HepG2 (cell line): Measurements from ENCODE around the gene USP8. TPM values are rescaled to one million over a fixed set of nuclear protein-coding genes. Genes with fewer than 3 reads are reported as not detected.

Source experiments
- AHDC1 ChIP-seq: sonication (generic); formaldehyde crosslinking; IDR thresholded peaks from 2 replicates; pipeline ENCODE4 v1.5.1; 2020; ENCODE audit warnings: mild to moderate bottlenecking, missing genetic modification reagents, borderline replicate concordance
- ARID3A ChIP-seq: IDR thresholded peaks from 2 replicates; pipeline ENCODE4 v1.6.1; 2012; ENCODE audit warnings: low read depth, low read length, improper control_type of control experiment
- ARID5B ChIP-seq: IDR thresholded peaks from 2 replicates; pipeline ENCODE4 v1.4.0; 2020; ENCODE audit warnings: mild to moderate bottlenecking, missing genetic modification reagents
- ATF2 ChIP-seq: sonication (generic); formaldehyde crosslinking; IDR thresholded peaks from 2 replicates; pipeline ENCODE4 v1.4.0; 2020; ENCODE audit warnings: missing genetic modification reagents
- CEBPB ChIP-seq: IDR thresholded peaks from 2 replicates; pipeline ENCODE4 v1.6.1; 2011; ENCODE audit warnings: low read depth, low read length, improper control_type of control experiment, borderline replicate concordance
- EP300 ChIP-seq, 3 experiments: sonication (generic) in 1 of 3; formaldehyde crosslinking in 1 of 3; IDR thresholded peaks; 2 replicates each; pipeline versions ENCODE4 v1.5.1 to v1.6.1; 2011 to 2020; ENCODE audit warnings: low read depth in 2 of 3, low read length in 2 of 3, borderline replicate concordance in 1 of 3, improper control_type of control experiment in 1 of 3, mild to moderate bottlenecking in 1 of 3, missing genetic modification reagents in 1 of 3, moderate library complexity in 1 of 3
- FOXO1 ChIP-seq: sonication (generic); formaldehyde crosslinking; IDR thresholded peaks from 2 replicates; pipeline ENCODE4 v1.4.0; 2020; ENCODE audit warnings: missing genetic modification reagents
- MED1 ChIP-seq: sonication (generic); formaldehyde crosslinking; IDR thresholded peaks from 2 replicates; pipeline ENCODE4 v1.4.0; 2020; ENCODE audit warnings: missing genetic modification reagents
- MIXL1 ChIP-seq: IDR thresholded peaks from 2 replicates; pipeline ENCODE4 v1.6.1; 2016
- SKIL ChIP-seq: sonication (generic); formaldehyde crosslinking; IDR thresholded peaks from 2 replicates; pipeline ENCODE4 v1.8.0; 2022; ENCODE audit warnings: missing genetic modification reagents, mild to moderate bottlenecking, moderate library complexity, borderline replicate concordance
- ZSCAN12 ChIP-seq: sonication (generic); formaldehyde crosslinking; IDR thresholded peaks from 2 replicates; pipeline ENCODE4 v1.9.0; 2021; ENCODE audit warnings: mild to moderate bottlenecking, missing genetic modification reagents
- polyA plus RNA-seq, 8 experiments: library from polyadenylated mRNA; depleted of rRNA in 3 of 8; stranded (reverse) in 7 of 8; unstranded in 1 of 8; fragments of >200 nt; fragmentation: Illumina TruSeq in 4 of 8; extraction: Trizol in 4 of 8; gene quantifications; 2 replicates each; pipeline versions ENCODE4 v1.2.1 to v1.2.3, GENCODE V29; 2011 to 2016; ENCODE audit warnings: low read depth in 4 of 8, missing spikeins in 1 of 8, mixed read lengths in 1 of 8; ENCODE audit not compliant: insufficient read depth in 1 of 8
- total RNA-seq, 5 experiments: library from RNA; depleted of rRNA; stranded (reverse); fragments of >200 nt; fragmentation: Illumina TruSeq; extraction: Trizol; gene quantifications; 2 replicates each; pipeline ENCODE4 v1.2.3, GENCODE V29; 2016; ENCODE audit warnings: low read depth in 1 of 5

USP8 gene
- total and polyA plus RNA-seq, 2 of the 13 experiments (the other 11 are each of a cell fraction or from before 2014, with no cell fraction given), result 36.4 to 50.7 TPM

- TF ChIP-seq AHDC1 (CRISPR knock-in tag) (peak; percentile 49; the same call in 1 of the 2 replicates), FOXO1 (peak; percentile 47; the same call in 1 of the 2 replicates), CEBPB (peak; percentile 42; the same call in 1 of the 2 replicates), ZSCAN12 (no peak), EP300 (IDR thresholded peaks at IDR 0.05; ENCODE audit: low read depth in 2 of 2, low read length in 2 of 2) (0 out of 4 replicates have a peak, but pooled peaks of 1 of the 2 experiments have one; percentile 12), EP300 (CRISPR knock-in tag; IDR thresholded peaks at IDR 0.05; ENCODE audit: borderline replicate concordance) (no peak), MED1 (CRISPR knock-in tag) (peak; percentile 75), ATF2 (CRISPR knock-in tag) (peak; percentile 51; the same call in 1 of the 2 replicates), SKIL (CRISPR knock-in tag) (peak; percentile 68; the same call in 1 of the 2 replicates), MIXL1 (CRISPR knock-in tag) (peak; percentile 45; the same call in 1 of the 2 replicates), ARID3A (peak; percentile 79; the same call in 1 of the 2 replicates), ARID5B (peak; percentile 85)
These were observed 118.6 kb downstream of the USP8 start (continued) for GRCh38 chr15:50542887-50543210.
